CD14-positive monocyte (primary cell): ENCODE measurements around the gene CPEB2. TPM values are rescaled to one million over a fixed set of nuclear protein-coding genes. Genes with fewer than 3 reads are reported as not detected.
A peak's percentile ranks its signal among the peaks of the same experiment; 100 is the strongest.

Source experiments
- DNase-seq, 3 donors: peaks; one replicate each; pipeline ENCODE4 v3.0.0-alpha.2; 2011 to 2022
- H2AFZ ChIP-seq: 2 replicates; pipeline ENCODE4 v1.6.0; 2012; ENCODE audit warnings: mild to moderate bottlenecking, low read depth, low read length, inconsistent platforms; ENCODE audit not compliant: insufficient read depth, poor library complexity, severe bottlenecking
- H3K27ac ChIP-seq, 2 donors: 1 replicate in 1 of 2; 2 replicates in 1 of 2; pipeline ENCODE4 v1.5.1; 2012 to 2013; ENCODE audit warnings: low read length in 2 of 2, control low read depth in 1 of 2, inconsistent platforms in 1 of 2, low read depth in 1 of 2, mild to moderate bottlenecking in 1 of 2
- H3K27me3 ChIP-seq, 2 donors: one replicate each; pipeline versions ENCODE4 v1.6.0 to v1.6.1; 2011 to 2013; ENCODE audit warnings: low read length in 2 of 2; ENCODE audit not compliant: control insufficient read depth in 2 of 2, insufficient read depth in 2 of 2
- H3K36me3 ChIP-seq, 2 donors: replicated peaks in 1 of 2; 1 replicate in 1 of 2; 2 replicates in 1 of 2; pipeline versions ENCODE4 v1.5.1 to v1.6.1; 2012 to 2013; ENCODE audit warnings: low read length in 2 of 2, control low read depth in 1 of 2, inconsistent platforms in 1 of 2, mild to moderate bottlenecking in 1 of 2; ENCODE audit not compliant: insufficient read depth in 2 of 2, control insufficient read depth in 1 of 2
- H3K4me1 ChIP-seq, 2 donors: 1 replicate in 1 of 2; 2 replicates in 1 of 2; pipeline versions ENCODE4 v1.5.1 to v1.6.1; 2012 to 2013; ENCODE audit warnings: low read length in 2 of 2, control low read depth in 1 of 2, inconsistent platforms in 1 of 2, mild to moderate bottlenecking in 1 of 2, moderate library complexity in 1 of 2; ENCODE audit not compliant: insufficient read depth in 2 of 2, control insufficient read depth in 1 of 2
- H3K4me2 ChIP-seq: replicated peaks from 2 replicates; pipeline ENCODE3; 2012; ENCODE audit warnings: low read length, moderate library complexity, mild to moderate bottlenecking; ENCODE audit not compliant: poor library complexity, severe bottlenecking; ENCODE audit errors: extremely low read depth
- H3K4me3 ChIP-seq, 3 experiments: fragments of 200-600 bp in 1 of 3; sonication (generic) in 1 of 3; replicated peaks in 1 of 3; 1 replicate in 2 of 3; 2 replicates in 1 of 3; pipeline ENCODE4 v1.5.1; 2011 to 2013; ENCODE audit warnings: low read length in 3 of 3, mild to moderate bottlenecking in 3 of 3, control low read depth in 2 of 3, low read depth in 2 of 3, inconsistent platforms in 1 of 3, moderate library complexity in 1 of 3
- H3K79me2 ChIP-seq: 2 replicates; pipeline ENCODE4 v1.6.0; 2012; ENCODE audit warnings: mild to moderate bottlenecking, control low read depth, inconsistent platforms, low read length, moderate library complexity; ENCODE audit not compliant: insufficient read depth
- H3K9ac ChIP-seq: 2 replicates; pipeline ENCODE4 v1.6.0; 2017; ENCODE audit warnings: low read length, mild to moderate bottlenecking; ENCODE audit not compliant: insufficient read depth, poor library complexity, severe bottlenecking
- H3K9me3 ChIP-seq, 2 donors: replicated peaks in 1 of 2; 1 replicate in 1 of 2; 2 replicates in 1 of 2; pipeline versions ENCODE4 v1.5.1 to v1.6.1; 2012 to 2013; ENCODE audit warnings: low read length in 2 of 2, control low read depth in 1 of 2; ENCODE audit not compliant: control insufficient read depth in 1 of 2, insufficient read depth in 1 of 2
- H4K20me1 ChIP-seq: 2 replicates; pipeline ENCODE4 v1.6.0; 2012; ENCODE audit warnings: mild to moderate bottlenecking, low read length, control low read depth, moderate library complexity; ENCODE audit not compliant: insufficient read depth
- H3K27ac Mint-ChIP-seq, 7 donors: one replicate each; pipeline ENCODE4 v1.8.0; 2020; ENCODE audit warnings: mild to moderate bottlenecking in 7 of 7, mixed read lengths in 7 of 7, moderate library complexity in 6 of 7, inconsistent platforms in 2 of 7
- H3K27me3 Mint-ChIP-seq, 3 donors: one replicate each; pipeline ENCODE4 v1.8.0; 2021 to 2022; ENCODE audit warnings: low read depth in 3 of 3, mild to moderate bottlenecking in 3 of 3, mixed read lengths in 3 of 3, moderate library complexity in 3 of 3, inconsistent platforms in 1 of 3
- H3K36me3 Mint-ChIP-seq, 2 donors: one replicate each; pipeline ENCODE4 v1.8.0; 2020; ENCODE audit warnings: mixed read lengths in 2 of 2, inconsistent platforms in 1 of 2, mild to moderate bottlenecking in 1 of 2
- H3K4me1 Mint-ChIP-seq: one replicate; pipeline ENCODE4 v1.8.0; 2020; ENCODE audit warnings: mild to moderate bottlenecking, mixed read lengths
- H3K4me3 Mint-ChIP-seq, 2 donors: one replicate each; pipeline ENCODE4 v1.8.0; 2020; ENCODE audit warnings: mild to moderate bottlenecking in 2 of 2, mixed read lengths in 2 of 2, moderate library complexity in 1 of 2
- H3K9me3 Mint-ChIP-seq, 7 donors: one replicate each; pipeline ENCODE4 v1.8.0; 2020 to 2022; ENCODE audit warnings: mixed read lengths in 7 of 7, mild to moderate bottlenecking in 6 of 7, moderate library complexity in 6 of 7, inconsistent platforms in 2 of 7
- WGBS: methylation state at CpG from one replicate; pipeline ENCODE4 v1.1.5; 2013; ENCODE audit warnings: missing lambda C conversion rate; ENCODE audit not compliant: insufficient coverage; 5-methylcytosine and 5-hydroxymethylcytosine counted together
- intact Hi-C, 2 donors: fragments of 100-400 bp; cut with micrococcal nuclease; formaldehyde crosslinking; loops; one replicate each; pipeline versions ENCODE4 v1.15.0 to v1.15.1; 2023
- polyA plus RNA-seq, 3 donors: library from polyadenylated mRNA; depleted of rRNA in 1 of 3; unstranded in 2 of 3; stranded (reverse) in 1 of 3; fragments of 300-500 nt in 2 of 3; fragments of >200 nt in 1 of 3; fragmentation: Illumina TruSeq in 2 of 3; gene quantifications; 1 replicate in 2 of 3; 2 replicates in 1 of 3; pipeline ENCODE4 v1.2.3, GENCODE V29; 2012 to 2021
- TF ChIP-seq, protein P1 (sequence below): fragments of 200-600 bp; IDR thresholded peaks from one replicate; pipeline ENCODE4 v1.8.0; 2022; ENCODE audit warnings: antibody characterized with exemption, mild to moderate bottlenecking

The CPEB2 gene
- polyA plus RNA-seq, 3 donors = 1.6 to 8.2 (median 1.7) TPM

GRCh38 chr4:14990484-14990883 is 11.8 kb upstream of the CPEB2 start:
- no peaks in the 10 kb centered on the region for H3K9me3 ChIP-seq
- no peak overlapping the region for H3K4me3 ChIP-seq
- no peaks in the 10 kb centered on the region for H3K79me2 ChIP-seq
- peaks cover 2 to 3% (median 3%) of the 10 kb centered on the region in 3 donors for H3K27me3 Mint-ChIP-seq
- intact Hi-C loops = no loop called here
- no peak overlapping the region for H3K27ac Mint-ChIP-seq
- no peak overlapping the region for H3K27ac ChIP-seq
- H4K20me1 ChIP-seq = no peaks in the 10 kb centered on the region
- no peak overlapping the region for H3K9ac ChIP-seq
- TF ChIP-seq, protein P1, sequence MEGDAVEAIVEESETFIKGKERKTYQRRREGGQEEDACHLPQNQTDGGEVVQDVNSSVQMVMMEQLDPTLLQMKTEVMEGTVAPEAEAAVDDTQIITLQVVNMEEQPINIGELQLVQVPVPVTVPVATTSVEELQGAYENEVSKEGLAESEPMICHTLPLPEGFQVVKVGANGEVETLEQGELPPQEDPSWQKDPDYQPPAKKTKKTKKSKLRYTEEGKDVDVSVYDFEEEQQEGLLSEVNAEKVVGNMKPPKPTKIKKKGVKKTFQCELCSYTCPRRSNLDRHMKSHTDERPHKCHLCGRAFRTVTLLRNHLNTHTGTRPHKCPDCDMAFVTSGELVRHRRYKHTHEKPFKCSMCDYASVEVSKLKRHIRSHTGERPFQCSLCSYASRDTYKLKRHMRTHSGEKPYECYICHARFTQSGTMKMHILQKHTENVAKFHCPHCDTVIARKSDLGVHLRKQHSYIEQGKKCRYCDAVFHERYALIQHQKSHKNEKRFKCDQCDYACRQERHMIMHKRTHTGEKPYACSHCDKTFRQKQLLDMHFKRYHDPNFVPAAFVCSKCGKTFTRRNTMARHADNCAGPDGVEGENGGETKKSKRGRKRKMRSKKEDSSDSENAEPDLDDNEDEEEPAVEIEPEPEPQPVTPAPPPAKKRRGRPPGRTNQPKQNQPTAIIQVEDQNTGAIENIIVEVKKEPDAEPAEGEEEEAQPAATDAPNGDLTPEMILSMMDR = no peak
- peaks cover 0 to 2% (median 0%) of the 10 kb centered on the region in 7 donors for H3K9me3 Mint-ChIP-seq
- no CpG with 5 or more reads among the region's 1 CpG for WGBS
- H3K4me1 ChIP-seq = peaks cover 5 to 7% of the 10 kb centered on the region in 2 donors
- peaks cover 8% of the 10 kb centered on the region for H3K4me1 Mint-ChIP-seq
- no peaks in the 10 kb centered on the region for H3K36me3 ChIP-seq
- no peaks in the 10 kb centered on the region for H3K27me3 ChIP-seq
- no peak overlapping the region for H2AFZ ChIP-seq
- H3K4me3 Mint-ChIP-seq = no peak overlapping the region
- no peaks in the 10 kb centered on the region for H3K36me3 Mint-ChIP-seq
- no peak overlapping the region for H3K4me2 ChIP-seq
- DNase-seq = no peak

DNA sequence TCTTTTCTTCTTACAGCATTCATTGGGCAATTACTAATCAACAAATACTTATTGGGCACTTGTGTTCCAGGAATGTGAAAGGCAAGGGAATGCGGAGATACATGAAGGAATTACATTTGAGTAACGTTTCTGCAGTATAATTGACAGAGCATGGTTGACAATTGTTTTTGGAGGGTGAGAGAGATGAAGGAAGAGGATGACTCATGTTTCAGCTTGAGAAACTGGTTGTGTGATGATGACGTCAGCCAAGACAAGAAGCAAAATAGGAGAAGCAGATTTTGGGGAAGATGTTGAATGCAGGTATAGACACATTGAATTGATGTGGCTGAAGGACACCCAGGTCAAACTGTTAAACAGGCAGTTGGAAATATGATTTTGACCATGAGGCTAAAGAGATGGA is 8.0 kb upstream of the CPEB2 start:
- TF ChIP-seq, protein P1 = no peak
- H3K4me3 Mint-ChIP-seq = peak overlapping the region in 1 of 2 donors; percentile 7
- peaks cover 0 to 3% (median 0%) of the 10 kb centered on the region in 7 donors for H3K9me3 Mint-ChIP-seq
- H2AFZ ChIP-seq = no peak overlapping the region
- no peak overlapping the region for H3K4me2 ChIP-seq
- no peak overlapping the region for H3K9ac ChIP-seq
- peaks cover 0 to 1% of the 10 kb centered on the region in 2 donors for H3K36me3 Mint-ChIP-seq
- H3K27me3 Mint-ChIP-seq = peaks cover 0 to 6% (median 0%) of the 10 kb centered on the region in 3 donors
- H3K4me1 Mint-ChIP-seq = peaks cover 12% of the 10 kb centered on the region
- H3K27me3 ChIP-seq = no peaks in the 10 kb centered on the region
- H3K79me2 ChIP-seq = no peaks in the 10 kb centered on the region
- H4K20me1 ChIP-seq = no peaks in the 10 kb centered on the region
- DNase-seq = peak; percentile 79 to 92 (median 89)
- H3K4me3 ChIP-seq = no peak overlapping the region
- WGBS = 35% methylated on average over 3 of the region's 3 CpGs
- H3K36me3 ChIP-seq = no peaks in the 10 kb centered on the region
- H3K27ac Mint-ChIP-seq = peak overlapping the region in 4 of 7 donors; percentile 40 to 70 (median 60)
- no peak overlapping the region for H3K27ac ChIP-seq
- intact Hi-C loops = no loop called here
- H3K9me3 ChIP-seq = no peaks in the 10 kb centered on the region
- peaks cover 5 to 7% of the 10 kb centered on the region in 2 donors for H3K4me1 ChIP-seq
